NCI-H82 (cell line): ENCODE results near the gene BRD4.

ENCODE experiments used
- DNase-seq: peaks from one replicate; lab custom pipeline; 2025; lab: John Stamatoyannopoulos, UW

Gene BRD4

DNA sequence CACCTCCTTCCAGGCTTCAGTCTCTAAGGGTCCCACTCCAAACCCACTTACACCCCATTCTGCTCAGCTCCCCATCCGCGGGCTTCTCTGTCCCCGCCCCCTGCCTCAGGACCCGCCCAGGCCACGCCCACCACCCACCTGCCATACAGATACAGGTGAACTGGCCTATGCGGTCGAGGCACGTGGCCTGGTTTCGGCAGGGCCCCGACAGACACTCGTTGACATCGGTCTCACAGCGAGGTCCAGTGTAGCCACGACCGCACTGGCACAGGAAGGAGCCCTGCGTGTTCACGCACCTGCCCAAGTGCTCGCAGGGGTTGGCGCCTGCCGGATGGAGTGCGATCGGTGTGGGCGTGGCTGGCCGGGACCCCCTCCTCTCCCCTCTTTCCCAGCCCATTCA, 143.5 kb downstream of the BRD4 start:
- DNase-seq = no peak

DNA sequence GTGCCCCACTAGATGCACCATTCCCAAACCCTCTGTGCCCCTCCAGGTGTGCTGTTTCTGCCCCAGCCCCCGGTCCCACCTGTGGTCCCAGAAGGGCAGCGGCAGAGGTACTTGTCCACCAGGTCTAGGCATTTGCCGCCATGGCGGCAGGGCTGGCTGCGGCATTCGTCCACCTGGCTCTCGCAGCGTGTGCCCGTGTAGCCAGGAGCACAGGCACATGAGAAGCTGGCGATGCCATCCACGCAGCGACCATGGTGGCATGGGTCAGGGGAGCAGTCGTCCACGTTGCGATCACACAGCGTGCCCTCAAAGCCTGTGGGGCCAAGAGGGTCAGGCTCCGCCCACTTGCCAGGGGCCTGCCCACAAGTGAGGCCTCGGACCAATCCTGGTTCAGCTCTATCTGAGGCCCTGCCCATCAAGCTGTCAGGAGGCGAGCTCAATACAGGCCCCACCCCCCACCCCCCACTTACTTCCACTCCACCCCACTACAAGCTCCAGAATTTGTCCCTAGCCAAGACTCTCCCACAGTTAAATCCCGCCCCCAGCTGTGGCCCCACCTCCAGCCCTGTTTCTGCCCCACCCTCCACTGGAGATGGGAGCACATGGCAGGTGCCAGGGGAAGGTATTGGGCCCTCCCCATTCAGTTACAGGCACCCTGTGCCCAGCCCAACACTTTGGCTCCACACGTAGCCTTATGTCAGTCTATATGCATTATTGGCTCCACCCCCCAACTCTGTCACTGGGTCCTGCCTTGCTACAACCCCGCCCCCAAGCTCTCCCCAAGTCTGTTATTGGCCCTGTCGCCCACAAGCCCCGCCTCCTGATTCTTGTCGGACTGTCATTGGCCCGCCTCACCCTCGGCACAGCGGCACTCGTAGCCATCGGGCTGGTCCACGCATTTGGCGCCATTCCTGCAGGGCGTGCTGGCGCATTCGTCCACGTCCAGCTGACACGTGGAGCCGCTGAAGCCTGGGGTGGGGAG, 145.0 kb downstream of the BRD4 start:
- peak; percentile 68 for DNase-seq
